Right lobe of liver (tissue), 6 donors: ENCODE data around the gene TMEM86A. TPM values are rescaled to one million over a fixed set of nuclear protein-coding genes. Genes with fewer than 3 reads are reported as not detected.
"Not testable (repeated sequence)": the region's sequence is repeated elsewhere in the genome, so short reads cannot be mapped to it uniquely, and the experiment has no call there.

Experiments
- ATAC-seq, 4 donors: fragments of 200-7000 bp; cut with Tn5 transposase; one replicate each; pipeline ENCODE4 v1.9.1; 2020; ENCODE audit warnings: mild to moderate bottlenecking in 4 of 4, moderate library complexity in 4 of 4
- DNase-seq, 3 donors: peaks; one replicate each; pipeline ENCODE4 v3.0.0-alpha.2; 2020
- H3K27ac ChIP-seq, 3 donors: fragments of 200-600 bp; one replicate each; pipeline ENCODE4 v1.8.0; 2022
- H3K27me3 ChIP-seq, 2 donors: fragments of 200-600 bp; one replicate each; pipeline ENCODE4 v1.8.0; 2022
- H3K36me3 ChIP-seq, 4 donors: fragments of 200-600 bp; sonication (generic) in 1 of 4; one replicate each; pipeline versions ENCODE4 v1.5.1 to v1.8.0; 2017 to 2022; ENCODE audit warnings: control low read depth in 1 of 4
- H3K4me1 ChIP-seq, 4 donors: fragments of 200-600 bp; sonication (generic) in 1 of 4; one replicate each; pipeline versions ENCODE4 v1.5.1 to v1.8.0; 2017 to 2022; ENCODE audit warnings: control low read depth in 1 of 4
- H3K4me3 ChIP-seq, 3 donors: fragments of 200-600 bp; one replicate each; pipeline ENCODE4 v1.8.0; 2022
- H3K9me3 ChIP-seq, 4 donors: fragments of 200-600 bp; sonication (generic) in 1 of 4; one replicate each; pipeline versions ENCODE4 v1.5.1 to v1.8.0; 2017 to 2022; ENCODE audit warnings: control low read depth in 1 of 4
- CTCF ChIP-seq, 4 donors: fragments of 200-600 bp in 3 of 4; fragments of 450-650 bp in 1 of 4; IDR thresholded peaks; one replicate each; pipeline versions ENCODE4 v1.5.1 to v1.8.0; 2016 to 2022; ENCODE audit warnings: antibody characterized with exemption in 4 of 4, mild to moderate bottlenecking in 2 of 4
- POLR2A ChIP-seq: fragments of 450-650 bp; IDR thresholded peaks from one replicate; pipeline ENCODE4 v1.6.1; 2017; ENCODE audit warnings: antibody characterized with exemption, mild to moderate bottlenecking
- WGBS: methylation state at CpG from one replicate; pipeline ENCODE4 v1.1.6; 2018; ENCODE audit warnings: low coverage, low lambda C conversion rate; ENCODE audit not compliant: insufficient coverage; ENCODE audit errors: missing lambda C conversion rate; 5-methylcytosine and 5-hydroxymethylcytosine counted together
- intact Hi-C, 2 donors: fragments of 100-400 bp; cut with DNase I; formaldehyde crosslinking; loops; one replicate each; pipeline versions ENCODE4 v1.11.2 to v1.14.1; 2022
- total RNA-seq, 6 experiments: library from RNA; depleted of rRNA in 2 of 6; stranded (reverse); fragments of >200 nt in 2 of 6; fragmentation: NEBNext Ultra II Directional in 3 of 6; extraction: Animal tissue kit (Norgen Biotek cat#: 25700) in 3 of 6; gene quantifications; one replicate each; pipeline versions ENCODE4 v1.1.0 to v1.2.4, GENCODE V29; 2016 to 2023
- donor health status: DM: no; HTN: yes; CAD: no.
- donor health status: DM: no; HTN: no; CAD: no.
- donor health status: DM: no; HTN: no; CAD: no.
- donor health status: DM: no; HTN: yes; CAD: no.
- donor health status: DM: no; HTN: yes; CAD: no.

TMEM86A gene
- total RNA-seq, 6 experiments from 2014 or later = 2.0 to 4.9 (median 3.8) TPM

GRCh38 chr11:18668131-18668530, 30.4 kb upstream of the TMEM86A start:
- WGBS = 84% methylated on average over 4 of the region's 4 CpGs
- intact Hi-C loops = no loop called here
- ATAC-seq (no peak), DNase-seq (no peak)
- Histone ChIP-seq H3K4me3 (no peak overlapping the region), H3K9me3 (no peaks in the 10 kb centered on the region), H3K27me3 (no peaks in the 10 kb centered on the region), H3K36me3 (no peaks in the 10 kb centered on the region), H3K4me1 (no peaks in the 10 kb centered on the region), H3K27ac (no peak overlapping the region)
- TF ChIP-seq CTCF (IDR thresholded peaks at IDR 0.05) = no peak
- TF ChIP-seq POLR2A = no peak

DNA sequence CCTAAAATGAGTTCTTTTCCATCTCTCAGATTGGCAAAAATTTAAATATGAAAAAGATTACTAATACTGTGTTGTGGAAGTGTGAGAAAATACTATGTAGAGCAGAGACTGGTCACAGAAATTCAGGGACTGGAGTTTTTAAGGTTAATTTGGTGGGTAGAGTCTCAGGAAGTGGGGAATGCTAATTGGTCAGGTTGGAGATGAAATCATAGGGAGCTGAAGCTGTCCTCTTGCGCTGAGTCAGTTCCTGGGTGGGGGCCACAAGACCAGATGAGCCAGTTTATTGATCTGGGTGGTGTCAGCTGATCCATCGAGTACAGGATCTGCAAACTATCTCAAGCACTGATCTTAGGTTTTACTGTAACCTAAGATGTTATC, 29.4 kb upstream of the TMEM86A start:
- TF ChIP-seq CTCF (IDR thresholded peaks at IDR 0.05) (no peak), POLR2A (no peak)
- H3K36me3 ChIP-seq = no peaks in the 10 kb centered on the region
- intact Hi-C loops = no loop called here
- DNase-seq (peak in 1 of 3 donors; percentile 22), ATAC-seq (peak in 1 of 4 donors; percentile 61)
- H3K27me3 ChIP-seq = no peaks in the 10 kb centered on the region
- H3K27ac ChIP-seq = no peak overlapping the region
- no peaks in the 10 kb centered on the region for H3K4me1 ChIP-seq
- no peak overlapping the region for H3K4me3 ChIP-seq
- no peaks in the 10 kb centered on the region for H3K9me3 ChIP-seq
- 10% methylated on average over 2 of the region's 2 CpGs for WGBS

- Histone ChIP-seq H3K27ac (no peak overlapping the region), H3K9me3 (no peaks in the 10 kb centered on the region), H3K4me1 (no peaks in the 10 kb centered on the region), H3K4me3 (no peak overlapping the region), H3K36me3 (no peaks in the 10 kb centered on the region), H3K27me3 (no peaks in the 10 kb centered on the region)
- no peak for DNase-seq
- intact Hi-C loops = no loop called here
- no peak for ATAC-seq
- TF ChIP-seq CTCF (IDR thresholded peaks at IDR 0.05) (no peak), POLR2A (no peak)
- 50% methylated on average over 2 of the region's 4 CpGs for WGBS
These were observed 28.9 kb upstream of the TMEM86A start for GRCh38 chr11:18669711-18670110.

- 64% methylated on average over 2 of the region's 2 CpGs for WGBS
- H3K36me3 ChIP-seq = no peaks in the 10 kb centered on the region
- H3K27ac ChIP-seq = no peak overlapping the region
- no peaks in the 10 kb centered on the region for H3K9me3 ChIP-seq
- intact Hi-C loops = no loop called here
- H3K4me3 ChIP-seq = no peak overlapping the region
- DNase-seq (no peak), ATAC-seq (no peak)
- no peaks in the 10 kb centered on the region for H3K4me1 ChIP-seq
- no peaks in the 10 kb centered on the region for H3K27me3 ChIP-seq
- TF ChIP-seq CTCF (IDR thresholded peaks at IDR 0.05) (no peak), POLR2A (no peak)
These were observed 27.3 kb upstream of the TMEM86A start for GRCh38 chr11:18671246-18671645.

DNA sequence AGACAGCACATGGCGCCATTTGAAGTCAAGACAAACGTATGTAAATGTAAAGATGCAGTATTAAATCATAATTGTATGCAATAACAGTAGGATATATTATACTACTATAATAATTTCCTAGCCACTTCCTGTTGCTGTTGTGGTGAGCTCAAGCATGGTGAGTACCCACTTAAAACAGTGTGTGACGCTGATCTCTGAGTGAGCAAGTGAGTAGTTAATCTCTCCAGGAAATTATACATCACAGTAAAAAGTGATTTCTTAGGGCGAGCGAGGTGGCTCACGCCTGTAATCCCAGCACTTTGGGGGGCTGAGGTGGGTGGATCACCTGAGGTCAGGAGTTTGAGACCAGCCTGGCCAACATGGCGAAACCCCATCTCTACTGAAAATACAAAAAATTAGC, 26.4 kb upstream of the TMEM86A start:
- H3K4me3 ChIP-seq, DNase-seq, ATAC-seq, H3K36me3 ChIP-seq, H3K27me3 ChIP-seq, H3K9me3 ChIP-seq, H3K4me1 ChIP-seq, H3K27ac ChIP-seq, intact Hi-C loops: not testable (repeated sequence)
- WGBS = 60% methylated on average over 7 of the region's 7 CpGs
